ENCODE measurements around the gene MSANTD3. TPM values are rescaled to one million over a fixed set of nuclear protein-coding genes. Genes with fewer than 3 reads are reported as not detected.
A peak's percentile ranks its signal among the peaks of the same experiment; 100 is the strongest.

MSANTD3 gene
- polyA plus RNA-seq, 1 experiment, result 63.1 TPM

DNA sequence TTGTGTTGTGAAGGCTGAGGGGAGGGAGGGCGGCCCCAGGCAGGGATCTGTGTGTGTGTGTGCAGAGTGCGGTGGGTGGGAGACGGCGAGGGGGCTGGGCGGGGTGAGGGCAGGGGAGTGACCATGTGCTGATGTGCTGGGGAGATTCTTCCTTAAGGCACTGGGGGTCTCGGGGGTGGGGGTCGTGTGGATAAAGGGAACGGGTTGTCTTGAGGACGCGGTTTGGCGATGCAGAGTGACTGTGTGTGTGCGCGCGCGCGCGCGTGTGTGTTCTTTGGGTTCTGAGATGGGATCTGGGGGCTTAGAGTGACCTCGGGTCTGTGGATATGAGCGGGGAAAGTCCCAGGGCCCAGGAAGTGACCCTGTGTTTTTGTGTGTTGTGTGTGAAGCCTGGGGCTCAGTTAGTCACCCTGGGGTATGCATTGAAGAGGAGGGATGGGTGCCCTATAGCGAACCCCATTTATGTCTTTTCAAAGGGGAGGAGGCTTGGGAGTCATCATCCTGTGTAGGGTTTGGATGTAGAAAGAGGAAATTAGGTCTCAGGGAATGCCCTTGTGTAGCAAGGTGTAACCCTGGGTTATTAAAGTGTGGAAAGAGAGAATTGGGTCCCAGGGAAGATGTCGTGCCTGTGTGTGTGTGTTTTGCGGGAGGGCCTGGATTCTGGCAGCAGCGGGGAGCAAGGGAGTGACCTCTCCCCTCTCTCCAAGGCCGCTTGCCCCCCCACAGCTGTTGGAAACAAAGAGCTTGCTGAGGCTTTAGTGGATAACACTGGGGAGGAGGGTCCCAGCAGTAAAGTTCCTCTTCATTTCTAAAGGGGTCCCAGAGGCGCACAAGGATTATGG, 47.4 kb downstream of the MSANTD3 start:
- no peaks in the 10 kb centered on the region for H3K9me3 ChIP-seq (ENCODE audit: control insufficient read depth, insufficient read depth, low read length)
- CTCF ChIA-PET, result no interaction called here

DNA sequence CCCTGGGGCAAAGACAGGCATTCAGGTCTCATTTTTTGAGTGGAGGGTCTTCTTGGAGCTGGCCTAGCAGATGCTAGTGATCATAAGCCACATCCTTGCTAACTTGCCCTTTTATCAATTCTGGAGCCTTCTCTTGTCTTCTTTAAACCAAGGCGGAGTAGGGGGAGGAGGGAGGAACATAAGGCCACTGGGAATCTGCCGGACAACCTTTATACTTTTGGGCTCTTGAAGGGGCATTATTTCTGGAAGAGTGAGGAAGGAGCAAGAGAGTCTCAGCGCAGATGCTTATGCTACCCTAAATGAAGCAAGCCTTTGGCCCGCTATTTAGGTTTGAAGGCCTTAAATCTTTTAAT, 48.0 kb downstream of the MSANTD3 start:
- no peak for DNase-seq (ENCODE audit: low read depth, low spot score)
- ChIA-PET POLR2A (no interaction called here), CTCF (no interaction called here)
- peak overlapping the region; percentile 67; the same call in 1 of the 2 replicates for H3K4me3 ChIP-seq (ENCODE audit: low read depth, low read length)
- no peaks in the 10 kb centered on the region for H3K27me3 ChIP-seq (ENCODE audit: control insufficient read depth, insufficient read depth, low read length)
- no peaks in the 10 kb centered on the region for H3K9me3 ChIP-seq (ENCODE audit: control insufficient read depth, insufficient read depth, low read length)
- H3K27ac ChIP-seq (ENCODE audit: low read depth, low read length), result peak overlapping the region; percentile 2
- TF ChIP-seq, protein P1, sequence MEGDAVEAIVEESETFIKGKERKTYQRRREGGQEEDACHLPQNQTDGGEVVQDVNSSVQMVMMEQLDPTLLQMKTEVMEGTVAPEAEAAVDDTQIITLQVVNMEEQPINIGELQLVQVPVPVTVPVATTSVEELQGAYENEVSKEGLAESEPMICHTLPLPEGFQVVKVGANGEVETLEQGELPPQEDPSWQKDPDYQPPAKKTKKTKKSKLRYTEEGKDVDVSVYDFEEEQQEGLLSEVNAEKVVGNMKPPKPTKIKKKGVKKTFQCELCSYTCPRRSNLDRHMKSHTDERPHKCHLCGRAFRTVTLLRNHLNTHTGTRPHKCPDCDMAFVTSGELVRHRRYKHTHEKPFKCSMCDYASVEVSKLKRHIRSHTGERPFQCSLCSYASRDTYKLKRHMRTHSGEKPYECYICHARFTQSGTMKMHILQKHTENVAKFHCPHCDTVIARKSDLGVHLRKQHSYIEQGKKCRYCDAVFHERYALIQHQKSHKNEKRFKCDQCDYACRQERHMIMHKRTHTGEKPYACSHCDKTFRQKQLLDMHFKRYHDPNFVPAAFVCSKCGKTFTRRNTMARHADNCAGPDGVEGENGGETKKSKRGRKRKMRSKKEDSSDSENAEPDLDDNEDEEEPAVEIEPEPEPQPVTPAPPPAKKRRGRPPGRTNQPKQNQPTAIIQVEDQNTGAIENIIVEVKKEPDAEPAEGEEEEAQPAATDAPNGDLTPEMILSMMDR (IDR thresholded peaks at IDR 0.05; ENCODE audit: low read depth, low read length), result no peak

More for the DNA sequence above, 47.4 kb downstream of the MSANTD3 start:
- POLR2A ChIA-PET, result no interaction called here
- Histone ChIP-seq H3K4me3 (ENCODE audit: low read depth, low read length) (peak overlapping the region; percentile 67), H3K27ac (ENCODE audit: low read depth, low read length) (peak overlapping the region; percentile 31), H3K27me3 (ENCODE audit: control insufficient read depth, insufficient read depth, low read length) (no peaks in the 10 kb centered on the region)
- TF ChIP-seq, protein P1 (IDR thresholded peaks at IDR 0.05; ENCODE audit: low read depth, low read length), result no peak
- no peak for DNase-seq (ENCODE audit: low read depth, low spot score)

DNA sequence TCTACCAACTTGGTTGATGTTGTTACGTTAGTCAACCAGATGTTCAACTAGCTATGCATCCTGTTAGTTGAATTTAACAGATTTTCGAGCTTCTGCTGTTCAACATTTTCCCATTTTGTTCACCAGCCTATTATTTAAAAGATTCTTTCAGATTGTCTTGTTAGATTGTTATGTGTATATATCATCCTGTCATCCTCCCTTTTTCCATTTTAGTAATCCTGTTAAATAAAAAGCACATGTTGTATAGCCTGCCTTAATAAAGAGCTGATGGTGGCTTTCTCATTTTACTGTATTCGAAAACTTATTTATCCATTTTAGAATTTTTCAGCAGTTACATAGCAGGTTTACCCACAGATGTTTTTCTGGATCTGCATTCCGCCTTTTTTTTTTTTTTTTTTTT, 50.3 kb downstream of the MSANTD3 start:
- ChIA-PET CTCF (interaction anchor here (1.2 kb wide), 1 partner anchor 118 kb away, joined by 7 read pairs; no protein-coding TSS in a partner anchor), POLR2A (interaction anchor here (0.6 kb wide), 1 partner anchor 67 kb away, joined by 3 read pairs; no protein-coding TSS in a partner anchor)
- TF ChIP-seq, protein P1 (IDR thresholded peaks at IDR 0.05; ENCODE audit: low read depth, low read length), result no peak
- Histone ChIP-seq H3K27ac (ENCODE audit: low read depth, low read length) (no peak overlapping the region), H3K27me3 (ENCODE audit: control insufficient read depth, insufficient read depth, low read length) (no peaks in the 10 kb centered on the region), H3K9me3 (ENCODE audit: control insufficient read depth, insufficient read depth, low read length) (no peaks in the 10 kb centered on the region), H3K4me3 (ENCODE audit: low read depth, low read length) (no peak overlapping the region)
- no peak for DNase-seq (ENCODE audit: low read depth, low spot score)

DNA sequence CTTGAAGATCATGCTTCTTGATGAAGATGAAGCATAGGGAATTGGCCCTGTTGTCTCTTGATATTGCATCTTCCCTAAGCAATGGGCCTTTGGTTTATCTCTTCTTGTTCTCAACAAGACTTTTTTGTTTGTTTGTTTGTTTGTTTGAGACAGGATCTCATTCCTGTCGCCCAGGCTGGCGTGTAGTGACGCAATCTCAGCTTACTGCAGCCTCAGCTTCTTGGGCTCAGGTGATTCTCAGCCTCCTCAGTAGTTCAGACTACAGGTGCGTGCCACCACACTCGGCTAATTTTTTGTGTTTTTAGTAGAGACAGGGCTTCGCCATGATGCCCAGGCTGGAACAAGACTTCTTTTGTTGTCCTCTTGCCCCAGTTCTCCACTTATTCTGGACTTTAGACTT, 51.2 kb downstream of the MSANTD3 start:
- DNase-seq (ENCODE audit: low read depth, low spot score), result no peak
- Histone ChIP-seq H3K9me3 (ENCODE audit: control insufficient read depth, insufficient read depth, low read length) (no peaks in the 10 kb centered on the region), H3K27me3 (ENCODE audit: control insufficient read depth, insufficient read depth, low read length) (no peaks in the 10 kb centered on the region), H3K4me3 (ENCODE audit: low read depth, low read length) (no peak overlapping the region), H3K27ac (ENCODE audit: low read depth, low read length) (no peak overlapping the region)
- ChIA-PET POLR2A (no interaction called here), CTCF (interaction anchor here (0.8 to 1.6 kb wide), 4 partner anchors 12 to 124 kb away, joined by 3 to 7 read pairs (median 4); no protein-coding TSS in a partner anchor)
- TF ChIP-seq, protein P1 (IDR thresholded peaks at IDR 0.05; ENCODE audit: low read depth, low read length), result no peak

DNA sequence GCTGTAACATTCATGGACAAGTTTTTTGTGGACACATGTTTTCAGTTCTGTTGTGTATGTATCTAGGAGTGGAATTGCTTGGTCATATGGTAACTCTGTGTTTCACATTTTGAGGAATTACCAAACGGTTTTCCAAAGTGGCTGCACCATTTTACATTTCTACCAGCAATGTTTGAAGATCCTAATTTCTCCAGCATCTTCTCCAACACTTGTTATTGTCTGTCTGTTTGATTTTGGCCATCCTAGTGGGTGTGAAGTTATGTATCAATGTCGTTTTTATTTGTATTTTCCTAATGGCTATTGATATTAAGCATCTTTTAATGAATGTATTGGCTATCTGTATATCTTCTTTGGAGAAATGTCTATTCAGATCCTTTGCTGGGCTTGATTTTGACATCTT, 52.9 kb downstream of the MSANTD3 start:
- TF ChIP-seq, protein P1 (IDR thresholded peaks at IDR 0.05; ENCODE audit: low read depth, low read length), result no peak
- ChIA-PET CTCF (interaction anchor here (1.6 kb wide), 1 partner anchor 13 kb away, joined by 4 read pairs; no protein-coding TSS in a partner anchor), POLR2A (no interaction called here)

More for the DNA sequence above, 52.9 kb downstream of the MSANTD3 start:
- Histone ChIP-seq H3K27ac (ENCODE audit: low read depth, low read length) (no peak overlapping the region), H3K27me3 (ENCODE audit: control insufficient read depth, insufficient read depth, low read length) (no peaks in the 10 kb centered on the region), H3K4me3 (ENCODE audit: low read depth, low read length) (no peak overlapping the region), H3K9me3 (ENCODE audit: control insufficient read depth, insufficient read depth, low read length) (no peaks in the 10 kb centered on the region)
- no peak for DNase-seq (ENCODE audit: low read depth, low spot score)
